HEK293 (cell line): ENCODE measurements around the gene SLC6A11.

Experiments used
- CTCF ChIA-PET: fragments of 350-600 bp; formaldehyde crosslinking; extraction: SDS; loops from one replicate; lab custom pipeline; 2021; ENCODE audit warnings: antibody characterized with exemption; lab: Yijun Ruan, JAX
- POLR2A ChIA-PET: fragments of 300-600 bp; formaldehyde crosslinking; extraction: SDS; loops from one replicate; lab custom pipeline; 2020; ENCODE audit warnings: antibody characterized with exemption, inconsistent platforms; lab: Yijun Ruan, JAX
- H3K27ac ChIP-seq: fragments of 200-500 bp; sonication (Bioruptor generic); 2 replicates; pipeline ENCODE4 v1.5.1; 2014; ENCODE audit warnings: low read depth, low read length, control low read depth, inconsistent platforms; ENCODE audit errors: extremely low read depth
- H3K36me3 ChIP-seq, 2 experiments: fragments of 200-500 bp in 1 of 2; sonication (Bioruptor generic) in 1 of 2; 1 replicate in 1 of 2; 2 replicates in 1 of 2; pipeline ENCODE4 v1.5.1; 2014 to 2017; ENCODE audit warnings: inconsistent platforms in 2 of 2, low read length in 2 of 2; ENCODE audit not compliant: control insufficient read depth in 2 of 2, insufficient read depth in 1 of 2
- H3K4me1 ChIP-seq: fragments of 200-500 bp; sonication (Bioruptor generic); 2 replicates; pipeline ENCODE4 v1.5.1; 2014; ENCODE audit warnings: mild to moderate bottlenecking, low read length, inconsistent platforms; ENCODE audit not compliant: control insufficient read depth, insufficient read depth
- H3K4me3 ChIP-seq: 2 replicates; pipeline ENCODE4 v1.5.1; 2011; ENCODE audit warnings: low read depth, mild to moderate bottlenecking, control low read depth, low read length, moderate library complexity
- H3K9me3 ChIP-seq: fragments of 200-500 bp; sonication (Bioruptor generic); 2 replicates; pipeline ENCODE4 v1.5.1; 2014; ENCODE audit warnings: low read depth, low read length, inconsistent platforms; ENCODE audit not compliant: control insufficient read depth, insufficient read depth
- KLF7 ChIP-seq: fragments of 450-650 bp; formaldehyde crosslinking; IDR thresholded peaks from 2 replicates; pipeline ENCODE4 v1.5.1; 2016; ENCODE audit warnings: missing biosample characterization, missing genetic modification characterization, borderline replicate concordance
- REPIN1 ChIP-seq: fragments of 450-650 bp; formaldehyde crosslinking; IDR thresholded peaks from 2 replicates; pipeline ENCODE4 v1.5.1; 2017; ENCODE audit warnings: missing biosample characterization, missing genetic modification characterization, low read depth
- SP3 ChIP-seq: fragments of 450-650 bp; formaldehyde crosslinking; IDR thresholded peaks from 2 replicates; pipeline ENCODE4 v1.5.1; 2016; ENCODE audit warnings: missing biosample characterization, missing genetic modification characterization
- ZFHX2 ChIP-seq: fragments of 450-650 bp; formaldehyde crosslinking; conservative IDR thresholded peaks from 2 replicates; pipeline ENCODE4 v1.5.1; 2016; ENCODE audit warnings: missing biosample characterization, missing genetic modification characterization
- ZNF157 ChIP-seq: fragments of 450-650 bp; formaldehyde crosslinking; IDR thresholded peaks from 2 replicates; pipeline ENCODE4 v1.5.1; 2016; ENCODE audit warnings: missing biosample characterization, missing genetic modification characterization
- ZNF169 ChIP-seq: fragments of 450-650 bp; formaldehyde crosslinking; IDR thresholded peaks from 2 replicates; pipeline ENCODE4 v1.5.1; 2016; ENCODE audit warnings: missing biosample characterization, missing genetic modification characterization
- ZNF18 ChIP-seq: fragments of 450-650 bp; formaldehyde crosslinking; IDR thresholded peaks from 2 replicates; pipeline ENCODE4 v1.5.1; 2016; ENCODE audit warnings: missing biosample characterization, missing genetic modification characterization
- ZNF19 ChIP-seq: fragments of 450-650 bp; formaldehyde crosslinking; IDR thresholded peaks from 2 replicates; pipeline ENCODE4; 2016; ENCODE audit warnings: missing biosample characterization, missing genetic modification characterization, low read depth
- ZNF223 ChIP-seq: fragments of 450-650 bp; formaldehyde crosslinking; IDR thresholded peaks from 2 replicates; pipeline ENCODE4 v1.5.1; 2016; ENCODE audit warnings: missing biosample characterization, missing genetic modification characterization
- ZNF292 ChIP-seq: fragments of 450-650 bp; formaldehyde crosslinking; IDR thresholded peaks from 2 replicates; pipeline ENCODE4 v1.5.1; 2016; ENCODE audit warnings: low read depth, missing biosample characterization, missing genetic modification characterization, borderline replicate concordance
- ZNF341 ChIP-seq: fragments of 450-650 bp; formaldehyde crosslinking; IDR thresholded peaks from 2 replicates; pipeline ENCODE4; 2016; ENCODE audit warnings: low read depth, missing biosample characterization, missing genetic modification characterization
- ZNF501 ChIP-seq: fragments of 450-650 bp; formaldehyde crosslinking; IDR thresholded peaks from 2 replicates; pipeline ENCODE4 v1.5.1; 2016; ENCODE audit warnings: missing biosample characterization, missing genetic modification characterization
- ZNF596 ChIP-seq: fragments of 450-650 bp; IDR thresholded peaks from 2 replicates; pipeline ENCODE4 v1.5.0; 2018; ENCODE audit warnings: missing biosample characterization, mild to moderate bottlenecking, missing genetic modification characterization, moderate library complexity
- ZNF654 ChIP-seq: fragments of 450-650 bp; formaldehyde crosslinking; IDR thresholded peaks from 2 replicates; pipeline ENCODE4 v1.5.1; 2016; ENCODE audit warnings: low read depth, missing biosample characterization, missing genetic modification characterization
- ZNF677 ChIP-seq: fragments of 450-650 bp; IDR thresholded peaks from 2 replicates; pipeline ENCODE4 v1.5.0; 2018; ENCODE audit warnings: missing biosample characterization, mild to moderate bottlenecking, missing genetic modification characterization, moderate library complexity
- ZNF707 ChIP-seq: fragments of 450-650 bp; formaldehyde crosslinking; IDR thresholded peaks from 2 replicates; pipeline ENCODE4 v1.5.1; 2016; ENCODE audit warnings: missing biosample characterization, missing genetic modification characterization
- ZSCAN4 ChIP-seq: fragments of 450-650 bp; formaldehyde crosslinking; IDR thresholded peaks from 2 replicates; pipeline ENCODE4 v1.5.1; 2017; ENCODE audit warnings: missing biosample characterization, missing genetic modification characterization
- ZSCAN5A ChIP-seq: fragments of 450-650 bp; formaldehyde crosslinking; IDR thresholded peaks from 2 replicates; pipeline ENCODE4 v1.5.1; 2016; ENCODE audit warnings: missing biosample characterization, missing genetic modification characterization
- TF ChIP-seq, protein P1 (sequence below): fragments of 450-650 bp; formaldehyde crosslinking; conservative IDR thresholded peaks from 2 replicates; pipeline ENCODE4 v1.5.1; 2016; ENCODE audit warnings: low read depth, missing biosample characterization, missing genetic modification characterization
- TF ChIP-seq, protein P2 (sequence below): fragments of 450-650 bp; formaldehyde crosslinking; IDR thresholded peaks from 2 replicates; pipeline ENCODE4 v1.5.0; 2017; ENCODE audit warnings: missing biosample characterization, missing genetic modification characterization, borderline replicate concordance

Gene SLC6A11

DNA sequence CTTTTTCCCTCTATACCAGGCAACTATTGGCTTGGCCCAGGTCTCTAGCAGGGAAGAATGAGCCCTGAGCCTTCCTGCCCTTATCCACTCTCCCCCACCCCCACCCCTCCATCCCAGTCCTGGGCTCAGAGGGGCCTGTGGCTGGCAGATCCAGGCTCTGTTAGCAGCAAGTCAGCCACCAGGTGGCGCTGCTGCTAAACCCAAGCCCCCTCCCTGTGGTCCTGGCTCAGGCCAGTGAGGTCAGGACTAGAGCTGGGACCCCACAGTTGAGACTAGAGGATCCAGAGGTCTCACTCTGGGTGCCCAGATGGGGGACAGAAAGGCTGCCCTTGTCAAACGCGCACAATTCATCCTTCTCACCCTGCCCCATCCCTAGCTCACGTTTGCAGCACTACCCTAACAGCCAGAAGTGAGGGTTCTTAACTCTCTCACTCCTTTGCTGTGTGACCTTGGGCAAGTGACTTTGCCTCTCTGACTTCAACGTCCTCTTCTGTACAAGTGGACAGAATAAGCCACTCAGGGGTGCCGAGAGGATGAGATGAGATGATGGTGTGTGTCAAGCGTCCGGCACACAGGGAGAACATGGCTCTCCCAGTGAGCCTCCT lies 129.8 kb downstream of the SLC6A11 start (continued):
- TF ChIP-seq, protein P1, sequence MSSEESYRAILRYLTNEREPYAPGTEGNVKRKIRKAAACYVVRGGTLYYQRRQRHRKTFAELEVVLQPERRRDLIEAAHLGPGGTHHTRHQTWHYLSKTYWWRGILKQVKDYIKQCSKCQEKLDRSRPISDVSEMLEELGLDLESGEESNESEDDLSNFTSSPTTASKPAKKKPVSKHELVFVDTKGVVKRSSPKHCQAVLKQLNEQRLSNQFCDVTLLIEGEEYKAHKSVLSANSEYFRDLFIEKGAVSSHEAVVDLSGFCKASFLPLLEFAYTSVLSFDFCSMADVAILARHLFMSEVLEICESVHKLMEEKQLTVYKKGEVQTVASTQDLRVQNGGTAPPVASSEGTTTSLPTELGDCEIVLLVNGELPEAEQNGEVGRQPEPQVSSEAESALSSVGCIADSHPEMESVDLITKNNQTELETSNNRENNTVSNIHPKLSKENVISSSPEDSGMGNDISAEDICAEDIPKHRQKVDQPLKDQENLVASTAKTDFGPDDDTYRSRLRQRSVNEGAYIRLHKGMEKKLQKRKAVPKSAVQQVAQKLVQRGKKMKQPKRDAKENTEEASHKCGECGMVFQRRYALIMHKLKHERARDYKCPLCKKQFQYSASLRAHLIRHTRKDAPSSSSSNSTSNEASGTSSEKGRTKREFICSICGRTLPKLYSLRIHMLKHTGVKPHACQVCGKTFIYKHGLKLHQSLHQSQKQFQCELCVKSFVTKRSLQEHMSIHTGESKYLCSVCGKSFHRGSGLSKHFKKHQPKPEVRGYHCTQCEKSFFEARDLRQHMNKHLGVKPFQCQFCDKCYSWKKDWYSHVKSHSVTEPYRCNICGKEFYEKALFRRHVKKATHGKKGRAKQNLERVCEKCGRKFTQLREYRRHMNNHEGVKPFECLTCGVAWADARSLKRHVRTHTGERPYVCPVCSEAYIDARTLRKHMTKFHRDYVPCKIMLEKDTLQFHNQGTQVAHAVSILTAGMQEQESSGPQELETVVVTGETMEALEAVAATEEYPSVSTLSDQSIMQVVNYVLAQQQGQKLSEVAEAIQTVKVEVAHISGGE (tag by site-specific recombination) = no peak
- TF ChIP-seq ZSCAN4 (tag by site-specific recombination) = no peak
- peak; percentile 65 for TF ChIP-seq ZNF654
- no peak for TF ChIP-seq ZNF341 (tag by site-specific recombination)
- TF ChIP-seq ZNF157 (tag by site-specific recombination) = no peak
- no peak for TF ChIP-seq SP3
- no peak for TF ChIP-seq ZNF677 (tag by site-specific recombination)

DNA sequence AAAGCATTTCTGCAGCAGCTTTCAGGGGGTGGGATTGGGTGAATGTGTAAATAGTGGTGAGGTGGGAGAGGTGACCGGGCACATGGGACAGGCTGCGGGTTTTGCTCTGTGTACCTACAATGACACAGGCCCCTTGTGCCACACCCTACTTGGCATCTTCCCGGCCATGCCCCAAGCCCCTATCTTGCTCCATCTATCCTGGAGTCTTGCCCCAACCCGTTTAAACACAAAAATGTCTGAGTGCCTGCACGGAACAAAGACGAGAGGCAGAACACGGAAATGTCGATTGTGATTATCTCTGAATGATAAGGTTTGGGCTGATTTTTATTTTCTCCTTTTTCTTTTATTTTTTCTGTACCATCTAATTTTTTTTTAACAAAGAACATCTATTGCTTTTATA lies 130.5 kb downstream of the SLC6A11 start:
- no peak overlapping the region for H3K27ac ChIP-seq
- H3K36me3 ChIP-seq = no peaks in the 10 kb centered on the region
- H3K4me1 ChIP-seq = no peaks in the 10 kb centered on the region
- no peak overlapping the region for H3K4me3 ChIP-seq
- H3K9me3 ChIP-seq = no peaks in the 10 kb centered on the region
- TF ChIP-seq ZNF157 (tag by site-specific recombination) (no peak), ZNF596 (tag by site-specific recombination) (no peak), ZNF169 (tag by site-specific recombination) (no peak), ZNF501 (tag by site-specific recombination) (no peak), ZNF18 (tag by site-specific recombination) (no peak), ZSCAN5A (tag by site-specific recombination) (no peak)
- ChIA-PET CTCF (interaction anchor here (0.6 to 11.2 kb wide), 22 partner anchors 7 to 1017 kb away, joined by 3 to 142 read pairs (median 4); partner anchors contain the start of gene GHRL), POLR2A (no interaction called here)

DNA sequence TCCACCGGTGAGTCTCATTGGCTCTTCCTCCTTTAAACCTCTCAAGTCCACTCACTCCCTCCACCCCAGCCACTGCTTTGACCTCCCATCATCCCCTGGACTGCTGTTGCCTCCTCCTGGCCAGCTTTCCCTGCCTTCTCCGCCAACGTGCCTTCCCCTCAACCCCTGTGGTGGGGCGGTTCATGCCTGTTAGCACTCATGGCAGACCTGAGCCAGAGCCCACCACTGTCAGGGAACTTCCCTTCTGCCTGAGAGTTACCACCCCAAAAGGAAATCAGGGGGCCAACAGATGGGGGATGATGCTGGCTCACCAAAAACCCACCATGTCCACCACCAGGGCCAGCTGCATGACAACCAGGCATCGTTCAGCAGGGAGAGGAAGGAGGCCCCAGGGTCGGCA lies 132.3 kb downstream of the SLC6A11 start:
- no peak overlapping the region for H3K27ac ChIP-seq
- POLR2A ChIA-PET = no interaction called here
- no peaks in the 10 kb centered on the region for H3K4me1 ChIP-seq
- H3K36me3 ChIP-seq = no peaks in the 10 kb centered on the region
- H3K4me3 ChIP-seq = no peak overlapping the region
- CTCF ChIA-PET = interaction anchor here (11.2 kb wide), 1 partner anchor 112 kb away, joined by 142 read pairs; no protein-coding TSS in a partner anchor
- no peaks in the 10 kb centered on the region for H3K9me3 ChIP-seq
- no peak for TF ChIP-seq ZNF19 (tag by site-specific recombination)
- TF ChIP-seq ZFHX2 (tag by site-specific recombination) = no peak
- TF ChIP-seq ZNF223 (tag by site-specific recombination) = no peak
- no peak for TF ChIP-seq ZNF292 (tag by site-specific recombination)
- no peak for TF ChIP-seq ZNF707
- TF ChIP-seq KLF7 (tag by site-specific recombination) = no peak
- TF ChIP-seq, protein P2, sequence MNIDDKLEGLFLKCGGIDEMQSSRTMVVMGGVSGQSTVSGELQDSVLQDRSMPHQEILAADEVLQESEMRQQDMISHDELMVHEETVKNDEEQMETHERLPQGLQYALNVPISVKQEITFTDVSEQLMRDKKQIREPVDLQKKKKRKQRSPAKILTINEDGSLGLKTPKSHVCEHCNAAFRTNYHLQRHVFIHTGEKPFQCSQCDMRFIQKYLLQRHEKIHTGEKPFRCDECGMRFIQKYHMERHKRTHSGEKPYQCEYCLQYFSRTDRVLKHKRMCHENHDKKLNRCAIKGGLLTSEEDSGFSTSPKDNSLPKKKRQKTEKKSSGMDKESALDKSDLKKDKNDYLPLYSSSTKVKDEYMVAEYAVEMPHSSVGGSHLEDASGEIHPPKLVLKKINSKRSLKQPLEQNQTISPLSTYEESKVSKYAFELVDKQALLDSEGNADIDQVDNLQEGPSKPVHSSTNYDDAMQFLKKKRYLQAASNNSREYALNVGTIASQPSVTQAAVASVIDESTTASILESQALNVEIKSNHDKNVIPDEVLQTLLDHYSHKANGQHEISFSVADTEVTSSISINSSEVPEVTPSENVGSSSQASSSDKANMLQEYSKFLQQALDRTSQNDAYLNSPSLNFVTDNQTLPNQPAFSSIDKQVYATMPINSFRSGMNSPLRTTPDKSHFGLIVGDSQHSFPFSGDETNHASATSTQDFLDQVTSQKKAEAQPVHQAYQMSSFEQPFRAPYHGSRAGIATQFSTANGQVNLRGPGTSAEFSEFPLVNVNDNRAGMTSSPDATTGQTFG (tag by site-specific recombination) = no peak
- TF ChIP-seq REPIN1 (tag by site-specific recombination) = no peak
